Liver (tissue), 3 donors: ENCODE results near the gene PTCD2.

Experiments used
- CTCF ChIP-seq: fragments of 150-350 bp; IDR thresholded peaks from 2 replicates; pipeline ENCODE4 v1.5.1; 2017; ENCODE audit warnings: improper control_type of control experiment, low read depth, low read length; ENCODE audit not compliant: missing input control
- RAD21 ChIP-seq, 2 donors: IDR thresholded peaks; 2 replicates each; pipeline ENCODE4 v1.6.1; 2016; ENCODE audit warnings: antibody characterized with exemption in 2 of 2, mild to moderate bottlenecking in 2 of 2
- SP1 ChIP-seq: IDR thresholded peaks from 2 replicates; pipeline ENCODE4 v1.6.1; 2018; ENCODE audit warnings: antibody characterized with exemption, mild to moderate bottlenecking
- TF ChIP-seq, protein P1 (sequence below): IDR thresholded peaks from 2 replicates; pipeline ENCODE4 v1.6.1; 2016; ENCODE audit warnings: antibody characterized with exemption, mild to moderate bottlenecking
- donor health status: healthy.
- donor health status: healthy.

GRCh38 chr5:72280581-72281069 is 39.5 kb upstream of the PTCD2 start:
- TF ChIP-seq CTCF (no peak), RAD21 (IDR thresholded peaks at IDR 0.05) (peak; percentile 20 to 57), SP1 (no peak)
- TF ChIP-seq, protein P1, sequence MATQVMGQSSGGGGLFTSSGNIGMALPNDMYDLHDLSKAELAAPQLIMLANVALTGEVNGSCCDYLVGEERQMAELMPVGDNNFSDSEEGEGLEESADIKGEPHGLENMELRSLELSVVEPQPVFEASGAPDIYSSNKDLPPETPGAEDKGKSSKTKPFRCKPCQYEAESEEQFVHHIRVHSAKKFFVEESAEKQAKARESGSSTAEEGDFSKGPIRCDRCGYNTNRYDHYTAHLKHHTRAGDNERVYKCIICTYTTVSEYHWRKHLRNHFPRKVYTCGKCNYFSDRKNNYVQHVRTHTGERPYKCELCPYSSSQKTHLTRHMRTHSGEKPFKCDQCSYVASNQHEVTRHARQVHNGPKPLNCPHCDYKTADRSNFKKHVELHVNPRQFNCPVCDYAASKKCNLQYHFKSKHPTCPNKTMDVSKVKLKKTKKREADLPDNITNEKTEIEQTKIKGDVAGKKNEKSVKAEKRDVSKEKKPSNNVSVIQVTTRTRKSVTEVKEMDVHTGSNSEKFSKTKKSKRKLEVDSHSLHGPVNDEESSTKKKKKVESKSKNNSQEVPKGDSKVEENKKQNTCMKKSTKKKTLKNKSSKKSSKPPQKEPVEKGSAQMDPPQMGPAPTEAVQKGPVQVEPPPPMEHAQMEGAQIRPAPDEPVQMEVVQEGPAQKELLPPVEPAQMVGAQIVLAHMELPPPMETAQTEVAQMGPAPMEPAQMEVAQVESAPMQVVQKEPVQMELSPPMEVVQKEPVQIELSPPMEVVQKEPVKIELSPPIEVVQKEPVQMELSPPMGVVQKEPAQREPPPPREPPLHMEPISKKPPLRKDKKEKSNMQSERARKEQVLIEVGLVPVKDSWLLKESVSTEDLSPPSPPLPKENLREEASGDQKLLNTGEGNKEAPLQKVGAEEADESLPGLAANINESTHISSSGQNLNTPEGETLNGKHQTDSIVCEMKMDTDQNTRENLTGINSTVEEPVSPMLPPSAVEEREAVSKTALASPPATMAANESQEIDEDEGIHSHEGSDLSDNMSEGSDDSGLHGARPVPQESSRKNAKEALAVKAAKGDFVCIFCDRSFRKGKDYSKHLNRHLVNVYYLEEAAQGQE: no peak
